Measurements from ENCODE around the gene NIP7. TPM values are rescaled to one million over a fixed set of nuclear protein-coding genes. Genes with fewer than 3 reads are reported as not detected.

Gene NIP7
- total RNA-seq, 1 experiment from 2014 or later = 62.8 TPM

GRCh38 chr16:69322343-69322742 lies 17.2 kb upstream of the NIP7 start (continued):
- TF ChIP-seq YY1 (IDR thresholded peaks at IDR 0.05; ENCODE audit: extremely low read depth, insufficient replicate concordance, low read depth, low read length) (no peak), CEBPB (IDR thresholded peaks at IDR 0.05; ENCODE audit: low read depth) (no peak)

- H3K9me3 ChIP-seq (ENCODE audit: control insufficient read depth in 1 of 2, insufficient read depth in 1 of 2, low read depth in 1 of 2, low read length in 2 of 2) = no peaks in the 10 kb centered on the region
- H3K9ac ChIP-seq (ENCODE audit: low read length) = no peak overlapping the region
- ATAC-seq = no peak
- H3K36me3 ChIP-seq (ENCODE audit: control insufficient read depth in 1 of 2, insufficient read depth in 2 of 2, low read length in 2 of 2) = peaks cover 55 to 74% of the 10 kb centered on the region in 2 experiments
- H3K4me2 ChIP-seq (ENCODE audit: low read length) = no peak overlapping the region
- H3K4me1 ChIP-seq (ENCODE audit: control insufficient read depth in 1 of 2, insufficient read depth in 2 of 2, low read length in 2 of 2) = peaks cover 1 to 8% of the 10 kb centered on the region in 2 experiments; a peak in 3 of 4 replicates
- RAD21 ChIA-PET (ENCODE audit: low non-redundant PET in 1 of 2, low total read pairs in 2 of 2, uncharacterized antibody in 2 of 2, unreplicated experiment in 2 of 2) = no interaction called here
- H3K79me2 ChIP-seq (ENCODE audit: insufficient read depth, low read length) = peaks cover 85% of the 10 kb centered on the region
- intact Hi-C loops (cut with micrococcal nuclease) = no loop called here
- no peaks in the 10 kb centered on the region for H3K27me3 ChIP-seq (ENCODE audit: insufficient read depth, low read length)
- POLR2A ChIA-PET = no interaction called here
- no TSS peak for BruUV-seq (replicated peaks)
- H3K4me3 ChIP-seq (replicated peaks in 1 of 2; ENCODE audit: low read depth in 1 of 2, low read length in 2 of 2) = no peak overlapping the region
- H4K20me1 ChIP-seq (ENCODE audit: insufficient read depth) = peaks cover 17% of the 10 kb centered on the region; the same call in 1 of the 2 replicates
- H3K9me2 ChIP-seq (ENCODE audit: insufficient read depth) = no peaks in the 10 kb centered on the region
- H3K27ac ChIP-seq (ENCODE audit: low read depth, low read length) = no peak overlapping the region
- H2AFZ ChIP-seq (ENCODE audit: low read depth, low read length, poor library complexity, severe bottlenecking) = no peak overlapping the region
- no peak for DNase-seq (ENCODE audit: low read depth, low spot score)
- TF ChIP-seq TCF7L2 (IDR thresholded peaks at IDR 0.05; ENCODE audit: borderline replicate concordance, extremely low read depth, insufficient read depth, insufficient read length) = no peak
- CTCF ChIA-PET = no interaction called here
Observed at GRCh38 chr16:69323415-69323814, 16.2 kb upstream of the NIP7 start.

GRCh38 chr16:69324013-69324531 lies 15.5 kb upstream of the NIP7 start:
- TF ChIP-seq SIN3A (IDR thresholded peaks at IDR 0.05; ENCODE audit: low read depth) = no peak
- TF ChIP-seq CBX3 (IDR thresholded peaks at IDR 0.05; ENCODE audit: low read depth) = no peak
- TF ChIP-seq EGR1 (IDR thresholded peaks at IDR 0.05; ENCODE audit: low read depth) = no peak
- ChIA-PET POLR2A (no interaction called here), RAD21 (ENCODE audit: low non-redundant PET in 1 of 2, low total read pairs in 2 of 2, uncharacterized antibody in 2 of 2, unreplicated experiment in 2 of 2) (no interaction called here), CTCF (no interaction called here)
- H3K4me1 ChIP-seq (ENCODE audit: control insufficient read depth in 1 of 2, insufficient read depth in 2 of 2, low read length in 2 of 2) = peaks cover 8 to 14% of the 10 kb centered on the region in 2 experiments
- H3K27me3 ChIP-seq (ENCODE audit: insufficient read depth, low read length) = no peaks in the 10 kb centered on the region
- H3K9me2 ChIP-seq (ENCODE audit: insufficient read depth) = no peaks in the 10 kb centered on the region
- no TSS peak for BruUV-seq (replicated peaks)
- H3K4me2 ChIP-seq (ENCODE audit: low read length) = no peak overlapping the region
- DNase-seq (ENCODE audit: low read depth, low spot score) = no peak
- H3K27ac ChIP-seq (ENCODE audit: low read depth, low read length) = 0 out of 2 replicates have a peak overlapping the region, but pooled peaks have one; percentile 9
- H3K79me2 ChIP-seq (ENCODE audit: insufficient read depth, low read length) = peaks cover 87% of the 10 kb centered on the region
- intact Hi-C loops (cut with micrococcal nuclease) = no loop called here
- H3K9me3 ChIP-seq (ENCODE audit: control insufficient read depth in 1 of 2, insufficient read depth in 1 of 2, low read depth in 1 of 2, low read length in 2 of 2) = no peaks in the 10 kb centered on the region
- no peak overlapping the region for H2AFZ ChIP-seq (ENCODE audit: low read depth, low read length, poor library complexity, severe bottlenecking)
- no peak overlapping the region for H3K4me3 ChIP-seq (replicated peaks in 1 of 2; ENCODE audit: low read depth in 1 of 2, low read length in 2 of 2)
- H3K36me3 ChIP-seq (ENCODE audit: control insufficient read depth in 1 of 2, insufficient read depth in 2 of 2, low read length in 2 of 2) = peaks cover 56 to 74% of the 10 kb centered on the region in 2 experiments
- ATAC-seq = no peak
- no peak overlapping the region for H3K9ac ChIP-seq (ENCODE audit: low read length)
- H4K20me1 ChIP-seq (ENCODE audit: insufficient read depth) = peaks cover 20% of the 10 kb centered on the region; the same call in 1 of the 2 replicates

All from HCT116 (cell line).